GM19438 (cell line): Measurements from ENCODE around the gene IL15.
"Not testable (repeated sequence)": the region's sequence is repeated elsewhere in the genome, so short reads cannot be mapped to it uniquely, and the experiment has no call there.

Experiments
- ATAC-seq: cut with Tn5 transposase; IDR thresholded peaks from one replicate; pipeline ENCODE4 v1.9.1; 2021; ENCODE audit warnings: low read depth; ENCODE audit not compliant: unreplicated experiment

Gene IL15

DNA sequence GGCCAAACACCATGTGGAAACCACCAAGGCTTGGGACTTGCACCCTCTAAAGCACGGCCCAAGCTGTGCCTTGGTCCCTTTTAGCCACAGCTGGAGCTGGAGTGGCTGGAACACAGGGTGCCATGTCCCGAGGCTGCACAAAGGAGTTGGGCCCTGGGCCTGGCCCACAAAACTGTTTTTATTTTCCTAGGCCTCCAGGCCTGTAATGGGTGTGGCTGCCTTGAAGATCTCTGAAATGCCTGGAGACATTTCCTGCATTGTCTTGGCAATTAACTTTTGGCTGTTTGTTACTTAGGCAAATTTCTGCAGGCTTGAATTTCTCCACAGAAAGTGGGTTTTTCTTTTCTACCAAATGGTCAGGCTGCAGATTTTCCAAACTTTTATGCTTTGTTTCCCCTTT, 55.7 kb downstream of the IL15 start:
- no peak for ATAC-seq

DNA sequence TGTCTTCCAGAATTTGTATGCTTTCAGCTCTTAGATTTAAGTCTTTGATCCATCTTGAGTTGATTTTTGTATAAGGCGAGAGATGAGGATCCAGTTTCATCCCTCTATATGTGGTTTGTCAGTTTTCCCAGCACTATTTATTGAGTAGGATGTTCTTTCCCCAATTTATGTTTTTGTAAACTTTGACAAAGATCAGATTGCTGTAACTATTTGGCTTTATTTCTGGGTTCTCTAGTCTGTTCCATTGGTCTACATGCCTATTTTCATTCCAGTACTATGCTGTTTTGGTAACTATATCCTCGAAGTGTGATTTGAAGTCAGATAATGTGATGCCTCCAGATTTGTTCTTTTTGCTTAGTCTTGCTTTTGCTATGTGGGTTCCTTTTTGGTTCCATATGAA, 60.7 kb downstream of the IL15 start:
- no peak for ATAC-seq

DNA sequence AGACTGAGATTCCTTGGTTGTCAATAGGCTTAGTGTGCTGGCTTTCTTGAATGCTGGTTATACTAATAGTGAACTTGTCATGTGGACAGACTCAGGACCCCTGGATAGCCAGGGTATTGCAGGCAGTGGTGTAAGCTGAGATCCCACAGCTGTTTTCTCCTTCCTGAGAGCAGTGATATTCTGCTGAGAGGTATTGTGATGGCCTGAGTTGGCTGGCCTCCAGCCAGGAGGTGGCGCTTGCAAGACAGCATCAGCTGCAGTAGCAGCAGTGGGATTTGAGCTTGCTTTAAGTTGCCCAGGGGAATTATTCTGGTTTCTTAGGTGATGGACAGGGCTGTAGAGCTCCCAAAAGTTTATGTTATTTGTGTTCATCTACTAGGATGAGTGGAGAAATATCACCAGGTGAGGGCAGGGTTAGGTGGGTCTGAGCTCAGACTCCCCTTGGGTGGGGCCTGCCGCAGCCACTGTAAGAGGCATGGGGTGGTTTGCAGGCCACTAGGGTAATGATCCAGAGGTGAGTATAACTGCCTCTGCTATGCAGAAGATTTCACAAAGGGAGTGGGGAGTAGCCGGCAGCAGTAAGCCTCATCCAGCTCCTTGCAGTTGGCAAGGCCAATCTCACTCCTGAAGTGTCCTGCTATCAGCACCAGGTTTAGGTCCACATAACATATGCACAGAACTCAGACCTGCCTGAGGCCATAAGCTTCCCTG, 66.2 kb downstream of the IL15 start:
- ATAC-seq = no peak

DNA sequence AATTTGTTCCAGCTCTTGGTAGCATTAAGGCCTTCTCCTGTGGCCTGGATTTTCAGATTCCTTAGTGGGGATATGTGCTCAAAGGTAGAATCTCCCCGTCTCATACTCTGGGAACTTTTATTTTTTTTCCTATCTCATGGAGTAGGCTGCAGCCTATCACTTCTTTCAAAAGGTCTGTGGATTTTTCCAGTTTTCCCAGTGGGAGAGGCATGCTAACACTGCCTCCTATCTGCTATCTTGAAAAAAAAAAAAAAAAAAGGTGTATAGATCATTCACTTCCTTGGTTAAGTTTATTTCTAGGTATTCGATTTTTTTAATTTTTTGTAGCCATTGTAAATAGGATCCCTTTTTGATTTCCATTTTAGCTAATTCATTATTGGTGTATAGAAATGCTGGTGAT, 67.1 kb downstream of the IL15 start:
- no peak for ATAC-seq

DNA sequence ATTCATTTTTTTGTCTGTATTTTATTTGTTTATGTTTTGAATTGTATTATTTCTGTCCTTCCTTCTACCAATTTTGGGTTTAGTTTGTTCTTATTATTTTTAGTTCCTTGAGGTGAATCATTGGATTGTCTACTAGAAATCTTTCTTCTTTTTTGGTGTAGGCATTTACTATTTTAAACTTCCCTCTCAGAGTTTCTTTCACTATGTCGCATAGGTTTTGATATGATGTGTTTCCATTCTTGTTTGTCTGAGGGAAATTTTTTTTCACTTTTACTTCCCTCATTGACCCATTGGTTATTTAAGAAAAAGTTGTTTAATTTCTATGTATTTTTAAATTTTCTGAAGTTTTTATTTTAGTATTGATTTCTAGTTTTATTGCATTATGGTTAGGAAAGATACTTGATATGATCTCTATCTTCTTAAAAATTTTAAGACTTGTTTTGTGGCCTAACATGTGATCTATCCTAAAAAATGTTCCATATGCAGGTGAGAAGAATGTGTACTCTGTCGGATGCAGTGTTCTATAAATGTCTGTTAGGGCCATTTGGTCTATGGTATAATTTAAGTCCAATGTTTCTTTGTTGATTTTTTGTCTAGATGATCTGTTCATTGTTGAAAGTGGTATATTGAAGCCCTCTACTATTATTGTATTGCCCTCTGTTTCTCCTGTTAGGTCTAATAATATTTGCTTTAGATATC, 68.8 kb downstream of the IL15 start:
- no peak for ATAC-seq

DNA sequence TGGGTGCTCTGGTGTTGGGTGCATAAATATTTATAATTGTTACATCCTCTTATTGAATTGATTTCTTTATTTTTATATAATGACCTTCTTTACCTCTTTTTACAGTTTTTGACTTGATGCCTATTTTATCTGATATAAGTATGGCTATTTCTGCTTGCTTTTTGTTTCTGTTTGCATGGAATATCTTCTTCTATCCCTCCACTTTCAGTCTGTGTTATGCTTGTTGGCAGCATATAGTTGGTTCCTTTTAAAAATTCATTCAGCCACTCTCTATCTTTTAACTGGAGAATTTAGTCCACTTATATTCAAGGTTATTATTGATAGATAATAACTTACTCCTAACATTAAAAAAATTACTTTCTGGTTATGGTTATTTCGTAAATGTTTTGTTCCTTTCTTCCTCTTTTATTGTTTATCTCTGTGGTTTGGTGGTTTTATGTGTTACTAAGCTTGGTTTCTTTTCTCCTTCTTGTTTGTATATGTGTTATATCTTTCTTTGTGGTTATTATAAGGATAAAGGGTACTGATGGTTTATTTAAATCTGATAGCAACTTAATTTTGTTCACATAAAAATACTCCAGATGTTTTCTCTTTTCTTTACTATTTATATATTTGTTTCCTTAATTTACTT, 69.5 kb downstream of the IL15 start:
- no peak for ATAC-seq

DNA sequence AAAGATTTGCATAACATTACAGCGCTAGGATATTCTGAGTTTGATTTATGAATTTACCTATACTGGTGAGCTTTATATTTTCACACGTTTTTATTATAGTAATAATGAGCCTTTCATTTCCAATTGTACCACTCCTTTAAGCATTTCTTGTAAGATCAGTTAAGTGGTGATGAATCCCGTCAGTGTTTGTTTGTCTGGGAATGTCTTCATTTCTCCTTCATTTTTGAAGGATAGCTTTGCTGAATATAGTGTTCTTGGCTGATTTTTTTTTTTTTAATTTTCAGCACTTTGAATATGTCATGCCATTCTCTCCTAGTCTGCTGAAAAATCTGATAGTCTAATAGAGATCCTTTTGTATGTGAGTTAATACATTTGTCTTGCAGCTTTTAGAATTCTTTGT, 70.1 kb downstream of the IL15 start:
- ATAC-seq = no peak

DNA sequence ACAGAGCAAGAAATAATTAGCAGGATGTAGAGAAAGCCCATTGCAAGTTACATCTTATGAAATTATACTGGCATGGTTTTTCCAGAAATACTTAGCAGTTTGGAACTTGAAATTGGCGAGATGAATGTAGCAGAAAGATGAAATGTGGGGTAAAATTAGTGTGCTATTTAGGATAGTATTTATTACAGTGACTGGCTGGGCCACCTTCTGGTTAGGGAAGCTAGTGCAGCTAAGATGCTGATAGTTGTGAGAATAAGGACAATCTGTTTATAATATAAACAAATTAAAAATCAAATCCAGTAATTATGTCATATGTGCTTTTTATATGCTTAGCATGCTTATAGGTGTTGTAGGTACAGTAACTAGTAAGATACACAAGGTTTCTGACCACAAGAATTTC, 74.8 kb downstream of the IL15 start:
- ATAC-seq = no peak

DNA sequence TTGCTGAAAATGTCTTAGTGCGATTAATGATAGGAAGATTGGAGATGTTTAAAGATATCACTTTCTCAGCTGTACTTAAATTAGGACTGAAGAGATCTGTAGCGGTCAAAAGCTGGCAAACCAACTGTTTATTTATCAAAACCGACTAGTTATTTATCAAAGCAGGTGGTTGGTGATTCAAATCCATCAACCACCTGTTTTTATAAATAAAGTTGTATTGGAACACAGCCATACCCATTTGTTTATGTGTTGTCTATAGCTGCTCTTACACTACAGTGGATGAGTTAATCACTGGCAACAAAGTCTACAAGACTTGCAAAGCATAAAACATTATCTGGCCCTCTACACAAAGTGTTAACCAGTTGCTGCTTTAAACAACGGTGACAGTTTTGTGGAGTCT, 76.8 kb downstream of the IL15 start:
- no peak for ATAC-seq

DNA sequence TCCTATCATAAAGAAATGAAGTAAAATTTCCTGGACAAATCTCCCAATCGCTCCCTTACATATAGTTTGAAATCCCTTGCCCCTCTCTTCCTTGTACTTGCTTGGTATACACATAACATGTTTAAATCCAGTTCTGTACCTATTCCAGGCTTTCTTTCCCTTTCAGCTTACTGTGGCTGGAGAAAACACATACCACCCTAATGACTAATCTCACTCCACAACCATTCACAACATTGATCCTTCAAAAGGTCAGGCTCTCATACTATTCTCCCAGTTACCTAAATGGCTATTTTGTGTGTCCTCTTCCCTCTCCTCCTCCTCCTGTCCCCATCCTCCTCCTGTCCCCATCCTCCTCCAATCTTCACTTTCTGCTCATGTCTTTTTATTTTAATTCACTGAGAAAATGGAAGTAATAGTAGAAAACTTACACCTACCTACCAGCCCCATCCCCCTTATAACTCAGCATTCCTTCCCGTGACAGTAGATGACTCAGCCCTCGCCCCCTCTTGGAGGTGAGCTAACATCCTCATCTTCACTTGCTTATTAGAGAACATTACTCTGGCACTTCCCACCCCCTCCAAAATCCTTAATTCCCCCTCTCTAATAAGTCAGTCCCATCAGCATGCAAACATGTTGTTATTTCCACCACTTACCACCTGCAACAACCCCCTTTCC, 77.5 kb downstream of the IL15 start:
- ATAC-seq = no peak

DNA sequence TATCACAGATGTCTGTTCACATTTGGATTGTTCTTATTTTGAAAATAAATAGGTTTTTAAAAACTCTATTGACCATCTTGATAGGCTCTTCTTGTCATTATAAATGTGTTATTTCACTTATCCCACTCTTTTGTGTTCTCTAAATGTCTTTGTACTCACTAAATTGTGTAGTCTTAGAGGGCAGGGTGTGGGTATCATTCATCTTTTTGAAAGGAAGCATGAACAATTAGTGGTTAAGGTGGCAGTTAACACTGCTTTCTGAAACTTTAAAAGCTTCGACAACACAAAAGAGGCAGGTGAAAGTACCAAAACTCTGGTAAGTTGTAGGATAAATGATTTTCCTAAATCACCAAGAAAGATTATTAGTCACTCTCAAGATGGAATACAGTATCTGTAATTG, 83.2 kb downstream of the IL15 start:
- ATAC-seq = no peak

DNA sequence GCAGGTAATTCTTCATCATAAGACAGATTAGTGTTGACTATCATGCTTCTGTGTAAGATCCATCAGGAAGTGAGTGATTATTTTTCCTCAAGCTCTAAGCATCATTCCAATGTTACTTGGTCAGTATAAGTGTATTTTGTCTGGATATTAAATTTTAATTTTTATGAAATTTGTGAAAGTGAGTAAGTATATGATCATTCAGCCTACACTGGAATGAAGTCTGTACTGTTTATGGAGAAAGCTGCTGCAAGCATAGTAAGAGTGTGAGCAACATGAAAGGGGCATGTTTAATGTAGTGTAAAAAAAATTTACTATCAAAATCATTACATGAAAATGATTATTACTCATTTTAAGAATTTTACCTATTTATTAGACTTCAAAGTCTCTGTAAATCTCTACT, 84.8 kb downstream of the IL15 start:
- ATAC-seq = no peak

DNA sequence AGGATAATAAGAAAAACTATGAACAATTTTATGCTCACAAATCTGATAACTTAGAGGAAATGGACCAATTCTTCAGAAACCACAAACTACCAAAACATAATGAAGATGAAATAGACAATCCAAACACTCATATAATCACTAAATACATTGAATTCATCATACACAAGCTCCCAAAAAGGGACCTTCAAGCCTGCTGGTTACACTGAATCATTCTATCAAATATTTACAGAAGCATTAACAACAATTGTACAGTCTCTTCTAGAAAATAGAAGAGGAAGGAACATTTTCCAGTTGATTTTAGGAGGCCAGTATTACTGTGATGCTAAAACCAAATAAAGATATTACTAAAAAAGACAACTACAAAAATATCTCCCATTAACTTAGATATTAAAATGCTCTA, 88.3 kb downstream of the IL15 start:
- no peak for ATAC-seq

DNA sequence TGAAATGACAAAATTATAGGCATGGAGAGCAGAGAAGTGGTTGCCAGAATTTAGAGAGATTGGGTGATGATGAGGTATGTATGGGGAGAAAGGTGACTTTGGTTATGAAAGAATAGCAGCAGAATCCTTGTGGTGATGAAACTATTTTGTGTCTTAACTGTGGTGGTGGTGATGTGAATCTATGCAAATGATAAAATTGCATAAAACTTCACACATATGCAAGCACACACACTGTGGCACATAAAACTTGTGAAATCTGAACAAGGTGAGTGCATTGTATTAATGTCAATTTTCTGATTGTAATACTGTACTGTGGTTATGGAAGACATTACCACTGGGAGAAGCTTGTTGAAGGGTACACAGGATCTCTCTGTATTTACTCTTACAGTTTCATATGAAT, 91.0 kb downstream of the IL15 start:
- no peak for ATAC-seq

DNA sequence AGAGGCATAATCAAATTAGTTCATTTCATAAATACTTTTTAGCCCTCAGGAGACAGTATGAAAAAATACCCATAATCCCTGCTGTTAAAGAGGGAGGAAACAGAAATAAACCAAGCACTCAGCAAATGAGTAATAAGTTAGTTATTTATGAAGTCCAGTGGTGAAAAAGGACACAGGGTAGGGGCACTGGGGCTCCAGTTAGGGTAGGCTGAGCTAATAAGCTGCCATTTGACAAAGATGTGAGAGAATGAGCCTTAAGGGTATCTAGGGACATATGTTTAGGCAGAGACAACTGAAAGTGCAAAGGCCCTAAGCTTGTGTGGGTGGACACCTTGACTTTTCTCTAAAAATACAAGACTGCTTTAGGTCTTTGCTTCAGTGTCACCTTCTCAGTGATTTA, 94.4 kb downstream of the IL15 start:
- no peak for ATAC-seq

DNA sequence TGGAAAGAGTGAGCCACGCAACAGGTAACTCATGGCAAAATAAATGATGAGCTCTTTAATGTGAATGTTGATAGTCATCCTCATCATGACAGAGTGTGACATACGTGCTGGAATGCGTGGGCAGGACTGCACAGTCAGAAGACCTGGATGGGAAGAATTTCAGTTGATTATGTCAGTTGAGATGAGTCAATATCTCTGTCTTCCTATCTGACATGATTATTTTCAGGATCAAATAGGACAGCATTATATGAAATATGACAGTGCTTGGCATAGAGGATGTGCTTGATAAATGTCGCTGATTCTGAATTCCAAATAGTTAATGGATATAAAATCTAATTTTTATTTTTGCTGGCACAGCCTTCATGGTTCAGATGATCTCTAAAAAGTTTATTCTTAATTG, 95.1 kb downstream of the IL15 start:
- ATAC-seq = no peak

DNA sequence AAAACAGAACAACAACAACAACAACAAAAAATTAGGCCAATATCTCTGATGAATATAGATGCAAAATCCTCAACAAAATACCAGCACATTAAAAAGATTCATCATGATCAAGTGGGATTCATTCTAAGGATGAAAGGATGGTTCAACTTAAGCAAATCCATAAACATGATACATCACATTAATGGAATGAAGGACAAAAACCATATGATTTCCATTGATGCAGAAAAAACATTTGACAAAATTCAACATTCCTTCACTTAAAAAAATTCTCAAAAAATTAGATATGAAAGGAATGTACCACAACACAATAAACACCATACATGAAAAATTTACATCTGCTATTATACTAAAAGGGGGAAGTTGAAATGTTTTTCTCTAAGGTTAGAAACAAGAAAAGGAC, 103.3 kb downstream of the IL15 start:
- no peak for ATAC-seq

DNA sequence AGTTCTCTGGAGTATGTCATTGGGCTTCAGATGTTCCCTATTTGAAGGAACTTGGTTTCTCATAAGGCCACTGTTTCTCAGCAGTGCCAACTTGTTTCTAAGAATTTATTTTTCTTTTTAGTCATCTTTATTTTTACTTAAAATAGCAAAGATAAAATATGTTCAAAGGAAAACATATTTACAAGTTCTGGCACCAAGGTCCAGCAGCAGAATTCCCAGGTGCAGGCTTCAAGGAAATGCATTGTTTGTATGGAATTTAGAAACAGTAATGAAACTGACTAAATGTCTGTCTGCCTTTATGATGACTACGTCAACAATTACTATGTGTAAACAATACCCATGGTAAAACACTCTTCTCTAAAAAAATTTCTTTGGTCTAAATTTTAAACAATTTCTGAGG, 109.6 kb downstream of the IL15 start:
- ATAC-seq = no peak

DNA sequence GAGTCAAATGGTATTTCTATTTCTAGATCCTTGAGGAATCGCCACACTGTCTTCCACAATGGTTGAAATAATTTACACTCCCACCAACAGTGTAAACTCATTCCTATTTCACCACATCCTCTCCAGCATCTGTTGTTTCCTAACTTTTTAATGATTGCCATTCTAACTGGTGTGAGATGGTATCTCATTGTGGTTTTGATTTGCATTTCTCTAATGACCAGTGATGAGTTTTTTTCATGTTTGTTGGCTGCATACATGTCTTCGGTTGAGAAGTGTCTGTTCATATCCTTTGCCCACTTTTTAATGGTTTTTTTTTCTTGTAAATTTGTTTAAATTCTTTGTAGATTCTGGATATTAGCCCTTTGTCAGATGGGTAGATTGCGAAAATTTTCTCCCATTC, 115.4 kb downstream of the IL15 start:
- ATAC-seq = not testable (repeated sequence)

DNA sequence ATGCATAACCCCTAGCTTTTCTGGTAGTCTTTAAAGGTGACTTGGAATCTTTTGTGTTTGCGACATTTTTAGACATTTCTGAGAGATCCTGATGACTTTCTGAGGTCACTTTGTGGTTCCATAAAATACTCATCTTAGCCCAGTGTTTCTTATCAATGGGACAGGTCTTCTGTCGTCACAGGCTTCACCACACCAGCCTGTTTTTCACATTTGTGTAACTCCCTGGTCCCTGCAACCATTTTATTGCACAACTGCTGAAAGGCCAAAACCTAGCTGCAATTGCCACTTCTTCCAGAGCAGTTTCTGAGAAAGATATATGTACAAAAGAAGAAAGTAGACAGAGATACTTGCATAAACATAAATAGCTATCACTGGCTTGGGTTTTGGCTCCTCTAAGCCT, 120.9 kb downstream of the IL15 start:
- ATAC-seq = no peak

DNA sequence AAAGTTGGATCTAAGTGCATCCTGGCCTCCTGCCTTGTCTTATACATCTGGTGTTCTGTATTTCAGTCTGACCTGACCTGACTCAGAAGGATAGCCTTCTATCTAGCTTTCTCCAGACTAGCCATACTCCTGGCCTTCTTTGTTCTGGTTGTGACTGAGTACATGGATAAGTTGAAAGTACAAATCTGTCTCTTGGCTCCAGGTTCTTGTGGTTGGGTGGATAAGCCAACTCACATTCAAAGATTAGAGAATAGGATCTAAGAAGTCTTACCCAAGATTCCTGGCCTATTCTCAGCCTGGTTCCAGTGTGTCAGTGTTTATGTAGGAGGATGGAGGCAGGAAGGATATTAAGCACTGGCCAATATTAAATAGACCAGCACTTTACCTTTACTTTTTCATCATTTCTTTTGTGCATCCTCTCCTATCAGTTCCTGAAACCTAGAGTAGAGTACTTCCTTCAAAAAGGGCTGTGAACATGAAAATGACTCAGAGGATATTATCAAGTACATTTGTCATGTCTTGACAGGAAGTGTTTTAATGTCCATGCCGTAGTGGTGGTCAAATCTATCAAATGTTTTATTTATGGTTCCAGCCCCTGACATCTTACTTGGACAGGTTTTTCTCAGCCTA, 123.5 kb downstream of the IL15 start:
- no peak for ATAC-seq
